Measurements from ENCODE around the gene MRPL2.

DNA sequence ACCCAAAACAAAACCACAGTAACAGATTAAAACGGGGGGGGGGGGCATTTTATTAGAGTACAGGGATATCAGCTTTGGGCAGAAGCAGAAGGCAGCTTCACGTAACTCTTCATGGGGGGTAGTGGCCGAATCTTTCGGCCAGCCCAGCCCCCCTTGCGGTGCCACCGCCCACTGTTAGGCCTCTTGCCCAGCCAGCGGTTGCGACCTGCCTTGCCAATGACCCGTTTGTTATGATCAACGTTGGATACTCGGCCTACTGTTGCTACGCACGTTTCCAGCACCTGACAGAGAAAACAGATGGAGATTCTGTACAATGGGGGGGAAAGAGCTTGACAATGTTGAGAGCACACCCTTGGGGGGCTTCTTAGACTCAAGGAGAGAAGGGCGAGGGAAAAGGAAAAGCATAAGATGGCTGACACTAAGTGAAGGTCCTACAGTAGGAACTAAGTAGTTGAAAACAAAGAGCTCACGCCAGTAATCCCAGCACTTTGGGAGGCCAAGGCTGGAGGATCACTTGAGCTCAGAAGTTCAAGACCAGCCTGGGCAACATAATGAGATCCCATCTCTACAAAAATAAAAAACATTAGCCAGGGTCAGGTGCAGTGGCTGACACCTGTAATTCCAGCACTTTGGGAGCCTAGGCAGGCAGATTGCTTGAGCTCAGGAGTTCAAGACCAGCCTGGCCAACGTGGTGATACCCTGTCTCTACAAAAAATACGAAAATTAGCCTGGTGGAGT lies 4.9 kb downstream of the MRPL2 start:
- TF ChIP-seq, protein P1, sequence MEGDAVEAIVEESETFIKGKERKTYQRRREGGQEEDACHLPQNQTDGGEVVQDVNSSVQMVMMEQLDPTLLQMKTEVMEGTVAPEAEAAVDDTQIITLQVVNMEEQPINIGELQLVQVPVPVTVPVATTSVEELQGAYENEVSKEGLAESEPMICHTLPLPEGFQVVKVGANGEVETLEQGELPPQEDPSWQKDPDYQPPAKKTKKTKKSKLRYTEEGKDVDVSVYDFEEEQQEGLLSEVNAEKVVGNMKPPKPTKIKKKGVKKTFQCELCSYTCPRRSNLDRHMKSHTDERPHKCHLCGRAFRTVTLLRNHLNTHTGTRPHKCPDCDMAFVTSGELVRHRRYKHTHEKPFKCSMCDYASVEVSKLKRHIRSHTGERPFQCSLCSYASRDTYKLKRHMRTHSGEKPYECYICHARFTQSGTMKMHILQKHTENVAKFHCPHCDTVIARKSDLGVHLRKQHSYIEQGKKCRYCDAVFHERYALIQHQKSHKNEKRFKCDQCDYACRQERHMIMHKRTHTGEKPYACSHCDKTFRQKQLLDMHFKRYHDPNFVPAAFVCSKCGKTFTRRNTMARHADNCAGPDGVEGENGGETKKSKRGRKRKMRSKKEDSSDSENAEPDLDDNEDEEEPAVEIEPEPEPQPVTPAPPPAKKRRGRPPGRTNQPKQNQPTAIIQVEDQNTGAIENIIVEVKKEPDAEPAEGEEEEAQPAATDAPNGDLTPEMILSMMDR (conservative IDR thresholded peaks at IDR 0.05 in 1 of 2, IDR thresholded peaks at IDR 0.05 in 1 of 2; ENCODE audit: low read depth in 1 of 2, low read length in 2 of 2): no peak
- no peak for TF ChIP-seq EZH2 (IDR thresholded peaks at IDR 0.05; ENCODE audit: low read length, missing control alignments)

Measured in fibroblast of lung (primary cell).